GM19035 (cell line): ENCODE results near the gene UGT2B28.
"Not testable (repeated sequence)": the region's sequence is repeated elsewhere in the genome, so short reads cannot be mapped to it uniquely, and the experiment has no call there.

Source experiments
- ATAC-seq: cut with Tn5 transposase; IDR thresholded peaks from one replicate; pipeline ENCODE4 v1.9.1; 2021; ENCODE audit not compliant: unreplicated experiment

UGT2B28 gene

DNA sequence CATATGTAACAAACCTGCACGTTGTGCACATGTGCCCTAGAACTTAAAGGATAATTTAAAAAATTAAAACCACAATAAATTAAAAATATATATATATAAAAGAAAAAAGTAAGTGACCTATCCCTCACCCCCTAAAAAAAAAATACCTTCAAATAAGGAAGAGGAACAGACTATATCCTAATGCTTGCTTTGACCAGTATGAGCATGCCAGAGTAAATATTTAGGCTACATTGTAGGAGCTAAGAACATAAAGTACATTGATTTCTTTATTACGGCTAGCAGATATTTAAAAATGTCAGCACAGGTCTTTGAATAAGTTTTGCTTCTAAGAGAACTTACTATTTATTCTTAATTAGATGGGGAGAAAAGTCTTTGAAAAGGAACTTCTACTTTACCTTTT is 62.8 kb downstream of the UGT2B28 start:
- not testable (repeated sequence) for ATAC-seq

DNA sequence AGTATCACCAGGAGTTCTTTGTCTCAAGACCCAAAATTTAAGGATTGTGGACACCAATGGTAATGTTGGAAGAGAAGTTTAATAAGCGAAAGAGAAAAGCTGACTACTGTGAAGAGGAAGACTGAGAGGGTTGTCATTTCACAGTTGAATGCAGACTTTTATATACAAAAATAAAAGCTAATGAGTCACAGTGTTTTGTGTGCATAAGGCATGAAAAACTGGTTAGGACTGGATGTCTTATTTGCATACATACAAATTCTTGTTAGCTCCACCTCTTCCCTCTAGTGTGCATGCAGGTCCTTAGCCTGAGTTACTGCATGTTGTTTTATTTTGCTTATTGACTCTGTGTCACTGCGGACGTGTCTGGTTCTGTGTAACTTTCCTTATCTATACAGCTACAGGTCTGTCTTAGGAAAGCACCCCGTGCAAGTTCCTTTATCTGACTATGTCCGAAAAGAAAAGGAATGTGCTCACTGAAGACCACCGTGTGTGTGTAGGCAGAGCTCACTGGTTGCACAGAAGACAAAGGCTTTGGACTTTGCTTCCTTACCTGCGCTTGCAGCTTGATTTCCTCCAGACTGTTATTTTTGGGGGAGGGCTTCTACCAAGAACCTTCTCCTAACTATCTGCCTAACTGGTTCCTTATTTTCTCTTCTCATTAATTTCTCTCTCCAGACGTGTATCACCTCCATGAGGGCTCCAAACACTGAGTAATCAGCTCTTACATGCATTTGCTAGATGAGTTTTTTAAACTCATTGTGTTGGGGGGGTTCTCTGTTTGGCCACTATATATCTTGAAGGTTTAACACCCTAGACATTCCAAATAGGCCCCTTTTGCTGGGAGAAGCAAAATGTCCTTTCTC is 63.5 kb downstream of the UGT2B28 start:
- ATAC-seq, result not testable (repeated sequence)
